SH-SY5Y (cell line): ENCODE results near the gene PLSCR1.

Source experiments
- GATA2 ChIP-seq: IDR thresholded peaks from 2 replicates; pipeline ENCODE4 v1.6.1; 2011; ENCODE audit warnings: mild to moderate bottlenecking, low read depth, low read length
- GATA3 ChIP-seq: IDR thresholded peaks from 2 replicates; pipeline ENCODE4 v1.6.1; 2011; ENCODE audit warnings: low read depth, mild to moderate bottlenecking, low read length, moderate library complexity

- no peak for TF ChIP-seq GATA2
- TF ChIP-seq GATA3, result no peak
Measured at GRCh38 chr3:146542179-146542578, 2.2 kb downstream of the PLSCR1 start.
